ENCODE data around the gene PCNA. TPM values are rescaled to one million over a fixed set of nuclear protein-coding genes. Genes with fewer than 3 reads are reported as not detected.
A peak's percentile ranks its signal among the peaks of the same experiment; 100 is the strongest.

Gene PCNA
- total RNA-seq, 4 donors from 2014 or later: 18.3 to 56.7 (median 38.2) TPM

GRCh38 chr20:5091902-5092301 lies 27.9 kb downstream of the PCNA start:
- Histone ChIP-seq H3K4me3 (no peak overlapping the region), H3K27me3 (no peaks in the 10 kb centered on the region), H3K27ac (peak overlapping the region in 3 of 4 donors; percentile 11 to 57 (median 21)), H3K4me1 (peaks cover 0 to 13% (median 3%) of the 10 kb centered on the region in 4 donors), H3K36me3 (no peaks in the 10 kb centered on the region), H3K9me3 (no peaks in the 10 kb centered on the region)
- TF ChIP-seq CTCF (IDR thresholded peaks at IDR 0.05) (no peak), POLR2AphosphoS5 (IDR thresholded peaks at IDR 0.05) (no peak)
- 65 to 73% methylated on average over 5 to 6 of the region's 6 CpGs for WGBS, 2 donors (ENCODE audit: low coverage in 1 of 2)
- intact Hi-C loops (cut with DNase I; ENCODE audit: low total_unique reads): no loop called here
- in situ Hi-C loops (cut with MboI; ENCODE audit: low pct_ligation_motif_present in 1 of 4, low pct_unique_long_range_greater_than_20kb in 1 of 4, low sequenced_read_pairs in 3 of 4): loop anchor here in 1 of 4 donors (10.0 to 25.0 kb wide), 2 partner anchors 337 to 480 kb away; no protein-coding TSS in a partner anchor
- no peak for DNase-seq

DNA sequence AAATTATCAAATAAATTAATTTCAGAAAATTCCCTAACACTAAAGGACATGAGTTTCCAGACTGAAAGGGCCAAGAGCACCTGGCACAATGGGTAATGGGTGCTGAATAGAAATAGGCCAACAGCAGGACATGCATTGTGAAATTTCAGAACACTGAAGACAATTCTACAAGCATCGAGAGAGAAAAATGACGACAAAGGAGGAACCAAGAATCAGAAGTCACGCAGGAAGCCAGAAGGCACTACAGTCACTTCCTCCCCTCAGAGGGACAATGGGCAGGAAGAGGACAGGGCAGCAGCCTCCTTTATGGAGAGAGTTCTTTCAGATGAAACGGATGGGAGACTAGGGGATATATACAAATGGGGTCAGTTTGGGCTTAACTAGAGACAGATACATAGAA lies 29.6 kb downstream of the PCNA start:
- in situ Hi-C loops (cut with MboI; ENCODE audit: low pct_ligation_motif_present in 1 of 4, low pct_unique_long_range_greater_than_20kb in 1 of 4, low sequenced_read_pairs in 3 of 4) (loop anchor here in 1 of 4 donors (10.0 to 25.0 kb wide), 2 partner anchors 335 to 478 kb away; no protein-coding TSS in a partner anchor), intact Hi-C loops (cut with DNase I; ENCODE audit: low total_unique reads) (no loop called here)
- Histone ChIP-seq H3K27ac (peak overlapping the region in 3 of 4 donors; percentile 42 to 57 (median 42)), H3K4me3 (no peak overlapping the region), H3K4me1 (peaks cover 0 to 13% (median 3%) of the 10 kb centered on the region in 4 donors), H3K36me3 (no peaks in the 10 kb centered on the region), H3K27me3 (no peaks in the 10 kb centered on the region), H3K9me3 (no peaks in the 10 kb centered on the region)
- DNase-seq: no peak
- 32 to 77% methylated on average over 4 of the region's 4 CpGs for WGBS, 2 donors (ENCODE audit: low coverage in 1 of 2)
- peak in 1 of 3 donors; percentile 29 for TF ChIP-seq POLR2AphosphoS5 (IDR thresholded peaks at IDR 0.05)
- TF ChIP-seq CTCF (IDR thresholded peaks at IDR 0.05): no peak
- peak; percentile 23 for TF ChIP-seq POLR2A (IDR thresholded peaks at IDR 0.05)

DNA sequence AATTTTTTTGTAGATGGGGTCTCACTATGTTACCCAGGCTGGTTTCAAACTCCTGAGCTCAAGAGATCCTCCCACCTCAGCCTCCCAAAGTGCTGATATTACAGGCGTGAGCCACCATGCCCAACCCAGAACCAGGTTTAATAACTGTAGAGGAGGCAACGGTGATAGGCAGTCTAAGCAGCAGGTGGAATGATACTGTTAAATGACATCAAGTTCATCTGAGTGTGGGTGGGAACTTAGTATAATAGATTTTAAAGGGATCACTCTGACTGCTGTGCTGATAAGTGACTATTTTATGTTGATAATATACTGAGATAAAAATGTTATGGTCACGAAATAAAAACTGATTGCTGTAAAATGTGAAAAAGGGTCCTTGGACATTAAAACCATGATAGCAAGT lies 31.1 kb downstream of the PCNA start:
- H3K27me3 ChIP-seq: no peaks in the 10 kb centered on the region
- WGBS, 2 donors (ENCODE audit: low coverage in 1 of 2): 38 to 51% methylated on average over 2 to 3 of the region's 3 CpGs
- H3K9me3 ChIP-seq: no peaks in the 10 kb centered on the region
- intact Hi-C loops (cut with DNase I; ENCODE audit: low total_unique reads): no loop called here
- H3K4me1 ChIP-seq: peaks cover 0 to 13% (median 3%) of the 10 kb centered on the region in 4 donors
- in situ Hi-C loops (cut with MboI; ENCODE audit: low pct_ligation_motif_present in 1 of 4, low pct_unique_long_range_greater_than_20kb in 1 of 4, low sequenced_read_pairs in 3 of 4): loop anchor here in 1 of 4 donors (25.0 kb wide), 1 partner anchor 476 kb away; no protein-coding TSS in a partner anchor
- H3K27ac ChIP-seq: peak overlapping the region in 2 of 4 donors; percentile 13 to 42
- no peak overlapping the region for H3K4me3 ChIP-seq
- no peaks in the 10 kb centered on the region for H3K36me3 ChIP-seq
- TF ChIP-seq CTCF (IDR thresholded peaks at IDR 0.05): no peak
- TF ChIP-seq EP300 (IDR thresholded peaks at IDR 0.05; ENCODE audit: low read depth): no peak
- TF ChIP-seq POLR2AphosphoS5 (IDR thresholded peaks at IDR 0.05): no peak
- no peak for TF ChIP-seq POLR2A (IDR thresholded peaks at IDR 0.05)
- no peak for DNase-seq

- intact Hi-C loops (cut with DNase I; ENCODE audit: low total_unique reads): no loop called here
- Histone ChIP-seq H3K9me3 (no peaks in the 10 kb centered on the region), H3K4me1 (peaks cover 0 to 9% (median 0%) of the 10 kb centered on the region in 4 donors)
Measured at GRCh38 chr20:5085380-5085779, 34.4 kb downstream of the PCNA start.

More at GRCh38 chr20:5085380-5085779, 34.4 kb downstream of the PCNA start:
- no peaks in the 10 kb centered on the region for H3K36me3 ChIP-seq
- TF ChIP-seq EP300 (IDR thresholded peaks at IDR 0.05; ENCODE audit: low read depth) (no peak), POLR2AphosphoS5 (IDR thresholded peaks at IDR 0.05) (no peak), CTCF (IDR thresholded peaks at IDR 0.05) (no peak), POLR2A (IDR thresholded peaks at IDR 0.05) (no peak)
- peak overlapping the region in 1 of 4 donors; percentile 1 for H3K27ac ChIP-seq
- in situ Hi-C loops (cut with MboI; ENCODE audit: low pct_ligation_motif_present in 1 of 4, low pct_unique_long_range_greater_than_20kb in 1 of 4, low sequenced_read_pairs in 3 of 4): loop anchor here in 1 of 4 donors (25.0 kb wide), 1 partner anchor 473 kb away; no protein-coding TSS in a partner anchor
- peak; percentile 21 for DNase-seq
- no peak overlapping the region for H3K4me3 ChIP-seq
- H3K27me3 ChIP-seq: no peaks in the 10 kb centered on the region
- WGBS, 2 donors (ENCODE audit: low coverage in 1 of 2): 80 to 87% methylated on average over 3 to 4 of the region's 4 CpGs

Data from transverse colon (tissue), 4 donors.